DND-41 (cell line): ENCODE results near the gene FAM53B.

Experiments
- CTCF ChIP-seq: IDR thresholded peaks from 2 replicates; pipeline ENCODE4 v1.5.1; 2012; ENCODE audit warnings: borderline replicate concordance, low read length, moderate library complexity, mild to moderate bottlenecking; ENCODE audit not compliant: poor library complexity, severe bottlenecking; ENCODE audit errors: extremely low read depth
- EZH2 ChIP-seq: IDR thresholded peaks from 3 replicates; pipeline ENCODE4 v1.6.1; 2012; ENCODE audit warnings: borderline replicate concordance, low read depth, mild to moderate bottlenecking, moderate library complexity, low read length, inconsistent platforms; ENCODE audit not compliant: severe bottlenecking

- TF ChIP-seq CTCF (no peak), EZH2 (no peak)
Observed at GRCh38 chr10:124605856-124606812, 138.0 kb downstream of the FAM53B start.
